NB4 (cell line): ENCODE data around the gene CHERP.

Experiments
- POLR2A ChIP-seq: IDR thresholded peaks from 2 replicates; pipeline ENCODE4 v1.6.1; 2011; ENCODE audit warnings: mild to moderate bottlenecking; ENCODE audit not compliant: insufficient read length; ENCODE audit errors: extremely low read depth
- TF ChIP-seq, protein P1 (sequence below): IDR thresholded peaks from one replicate; pipeline ENCODE4 v1.5.1; 2012; ENCODE audit warnings: low read depth, low read length
- TF ChIP-seq, protein P2 (sequence below): IDR thresholded peaks from 2 replicates; pipeline ENCODE4 v1.6.1; 2011; ENCODE audit warnings: low read depth, low read length

DNA sequence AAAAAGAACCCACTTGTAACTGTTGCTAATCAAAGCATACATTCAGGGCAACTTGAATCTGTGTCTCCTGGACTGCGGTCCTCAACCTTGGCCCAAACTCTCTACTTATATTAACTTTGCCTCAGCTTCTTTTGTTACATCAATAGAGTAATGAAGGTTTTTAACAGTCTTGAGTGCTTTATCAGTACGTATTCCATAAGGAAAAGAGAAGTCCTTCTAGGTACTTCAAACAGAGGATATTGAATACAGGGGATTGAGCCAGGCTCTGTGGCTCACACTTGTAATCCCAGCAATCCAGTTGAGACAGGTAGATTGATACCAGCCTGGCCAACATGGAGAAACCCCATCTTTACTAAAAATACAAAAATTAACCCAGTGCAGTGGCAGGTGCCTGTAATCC, 69.2 kb downstream of the CHERP start:
- TF ChIP-seq, protein P1, sequence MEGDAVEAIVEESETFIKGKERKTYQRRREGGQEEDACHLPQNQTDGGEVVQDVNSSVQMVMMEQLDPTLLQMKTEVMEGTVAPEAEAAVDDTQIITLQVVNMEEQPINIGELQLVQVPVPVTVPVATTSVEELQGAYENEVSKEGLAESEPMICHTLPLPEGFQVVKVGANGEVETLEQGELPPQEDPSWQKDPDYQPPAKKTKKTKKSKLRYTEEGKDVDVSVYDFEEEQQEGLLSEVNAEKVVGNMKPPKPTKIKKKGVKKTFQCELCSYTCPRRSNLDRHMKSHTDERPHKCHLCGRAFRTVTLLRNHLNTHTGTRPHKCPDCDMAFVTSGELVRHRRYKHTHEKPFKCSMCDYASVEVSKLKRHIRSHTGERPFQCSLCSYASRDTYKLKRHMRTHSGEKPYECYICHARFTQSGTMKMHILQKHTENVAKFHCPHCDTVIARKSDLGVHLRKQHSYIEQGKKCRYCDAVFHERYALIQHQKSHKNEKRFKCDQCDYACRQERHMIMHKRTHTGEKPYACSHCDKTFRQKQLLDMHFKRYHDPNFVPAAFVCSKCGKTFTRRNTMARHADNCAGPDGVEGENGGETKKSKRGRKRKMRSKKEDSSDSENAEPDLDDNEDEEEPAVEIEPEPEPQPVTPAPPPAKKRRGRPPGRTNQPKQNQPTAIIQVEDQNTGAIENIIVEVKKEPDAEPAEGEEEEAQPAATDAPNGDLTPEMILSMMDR: no peak
- no peak for TF ChIP-seq POLR2A
- TF ChIP-seq, protein P2, sequence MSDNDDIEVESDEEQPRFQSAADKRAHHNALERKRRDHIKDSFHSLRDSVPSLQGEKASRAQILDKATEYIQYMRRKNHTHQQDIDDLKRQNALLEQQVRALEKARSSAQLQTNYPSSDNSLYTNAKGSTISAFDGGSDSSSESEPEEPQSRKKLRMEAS: no peak
